Mononuclear cell (primary cell): Measurements from ENCODE around the gene PHKA2. TPM values are rescaled to one million over a fixed set of nuclear protein-coding genes. Genes with fewer than 3 reads are reported as not detected.

ENCODE experiments used
- H3K27me3 ChIP-seq: 2 replicates; pipeline ENCODE4 v1.6.0; 2011; ENCODE audit warnings: low read length, control low read depth; ENCODE audit not compliant: insufficient read depth
- H3K4me1 ChIP-seq: 2 replicates; pipeline ENCODE4 v1.5.1; 2011; ENCODE audit warnings: mild to moderate bottlenecking, low read length, control low read depth; ENCODE audit not compliant: insufficient read depth
- H3K4me3 ChIP-seq: 2 replicates; pipeline ENCODE4 v1.5.1; 2011; ENCODE audit warnings: mild to moderate bottlenecking, low read length, moderate library complexity
- H3K9me3 ChIP-seq: 2 replicates; pipeline ENCODE4 v1.5.1; 2011; ENCODE audit warnings: low read depth, mild to moderate bottlenecking, control low read depth, low read length
- total RNA-seq: library from RNA; depleted of rRNA; stranded (reverse); fragments of >200 nt; gene quantifications from one replicate; pipeline ENCODE4 v1.2.3, GENCODE V29; 2012

Gene PHKA2
- total RNA-seq, 1 donor: 11.2 TPM

DNA sequence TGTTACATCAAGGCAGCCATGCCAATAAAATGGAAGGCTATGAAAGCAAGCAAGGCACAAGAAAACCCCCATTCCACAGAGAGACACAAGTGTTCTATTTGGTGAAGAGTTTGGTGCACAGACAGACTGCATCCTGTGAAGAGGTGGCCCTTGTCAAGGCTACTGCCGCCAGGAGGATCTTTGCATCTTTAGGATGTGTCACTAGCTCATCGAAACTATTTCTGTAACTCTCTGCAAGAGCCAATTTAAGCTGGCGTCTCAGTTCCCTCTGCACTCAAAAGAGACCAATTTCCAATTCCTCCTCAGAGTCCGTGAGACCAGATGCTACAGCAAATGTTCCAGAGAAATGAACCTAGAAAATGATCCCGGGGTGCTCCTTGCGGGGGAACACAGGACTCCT is 91.0 kb downstream of the PHKA2 start:
- Histone ChIP-seq H3K4me1 (no peaks in the 10 kb centered on the region), H3K9me3 (no peaks in the 10 kb centered on the region), H3K27me3 (no peaks in the 10 kb centered on the region), H3K4me3 (no peak overlapping the region)

- Histone ChIP-seq H3K9me3 (no peaks in the 10 kb centered on the region), H3K4me3 (no peak overlapping the region), H3K27me3 (no peaks in the 10 kb centered on the region), H3K4me1 (peaks cover 13% of the 10 kb centered on the region)
Observed at GRCh38 chrX:18891548-18891945, 92.4 kb downstream of the PHKA2 start.

- no peak overlapping the region for H3K4me3 ChIP-seq
- H3K9me3 ChIP-seq: no peaks in the 10 kb centered on the region
- H3K27me3 ChIP-seq: no peaks in the 10 kb centered on the region
- peaks cover 15% of the 10 kb centered on the region for H3K4me1 ChIP-seq
Observed at GRCh38 chrX:18890724-18891547, 93.0 kb downstream of the PHKA2 start.

- no peaks in the 10 kb centered on the region for H3K27me3 ChIP-seq
- no peak overlapping the region for H3K4me3 ChIP-seq
- H3K9me3 ChIP-seq: no peaks in the 10 kb centered on the region
- H3K4me1 ChIP-seq: peaks cover 24% of the 10 kb centered on the region
Observed at GRCh38 chrX:18890049-18890381, 93.9 kb downstream of the PHKA2 start.

GRCh38 chrX:18889346-18890048 is 94.4 kb downstream of the PHKA2 start:
- H3K4me3 ChIP-seq: no peak overlapping the region
- no peaks in the 10 kb centered on the region for H3K27me3 ChIP-seq
- H3K4me1 ChIP-seq: peaks cover 25% of the 10 kb centered on the region
- H3K9me3 ChIP-seq: no peaks in the 10 kb centered on the region

GRCh38 chrX:18888281-18888680 is 95.6 kb downstream of the PHKA2 start:
- Histone ChIP-seq H3K4me1 (peaks cover 25% of the 10 kb centered on the region), H3K9me3 (no peaks in the 10 kb centered on the region), H3K27me3 (no peaks in the 10 kb centered on the region), H3K4me3 (no peak overlapping the region)

DNA sequence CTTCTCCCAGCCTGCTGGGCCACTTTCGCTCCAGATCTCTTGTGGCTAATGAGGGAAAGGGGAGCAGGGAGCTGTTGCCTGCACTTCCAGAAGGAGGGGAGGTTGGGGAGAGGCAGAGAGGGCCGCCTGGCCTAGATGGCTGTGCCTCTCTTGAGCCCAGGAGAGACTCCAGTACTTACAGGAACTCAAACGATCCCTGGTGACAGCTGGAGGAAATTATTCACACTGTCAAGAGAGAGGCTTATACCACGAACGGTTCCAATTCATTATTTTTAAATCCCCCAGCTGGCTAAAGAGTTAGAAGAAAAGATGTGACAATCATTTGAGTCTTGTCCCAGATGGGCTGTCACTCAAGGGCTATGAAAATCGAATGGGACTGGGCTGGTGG is 96.1 kb downstream of the PHKA2 start:
- H3K4me3 ChIP-seq: no peak overlapping the region
- H3K4me1 ChIP-seq: peaks cover 25% of the 10 kb centered on the region
- H3K27me3 ChIP-seq: no peaks in the 10 kb centered on the region
- no peaks in the 10 kb centered on the region for H3K9me3 ChIP-seq

GRCh38 chrX:18887177-18887824 is 96.6 kb downstream of the PHKA2 start:
- Histone ChIP-seq H3K9me3 (no peaks in the 10 kb centered on the region), H3K4me3 (no peak overlapping the region), H3K27me3 (no peaks in the 10 kb centered on the region), H3K4me1 (peaks cover 25% of the 10 kb centered on the region)

DNA sequence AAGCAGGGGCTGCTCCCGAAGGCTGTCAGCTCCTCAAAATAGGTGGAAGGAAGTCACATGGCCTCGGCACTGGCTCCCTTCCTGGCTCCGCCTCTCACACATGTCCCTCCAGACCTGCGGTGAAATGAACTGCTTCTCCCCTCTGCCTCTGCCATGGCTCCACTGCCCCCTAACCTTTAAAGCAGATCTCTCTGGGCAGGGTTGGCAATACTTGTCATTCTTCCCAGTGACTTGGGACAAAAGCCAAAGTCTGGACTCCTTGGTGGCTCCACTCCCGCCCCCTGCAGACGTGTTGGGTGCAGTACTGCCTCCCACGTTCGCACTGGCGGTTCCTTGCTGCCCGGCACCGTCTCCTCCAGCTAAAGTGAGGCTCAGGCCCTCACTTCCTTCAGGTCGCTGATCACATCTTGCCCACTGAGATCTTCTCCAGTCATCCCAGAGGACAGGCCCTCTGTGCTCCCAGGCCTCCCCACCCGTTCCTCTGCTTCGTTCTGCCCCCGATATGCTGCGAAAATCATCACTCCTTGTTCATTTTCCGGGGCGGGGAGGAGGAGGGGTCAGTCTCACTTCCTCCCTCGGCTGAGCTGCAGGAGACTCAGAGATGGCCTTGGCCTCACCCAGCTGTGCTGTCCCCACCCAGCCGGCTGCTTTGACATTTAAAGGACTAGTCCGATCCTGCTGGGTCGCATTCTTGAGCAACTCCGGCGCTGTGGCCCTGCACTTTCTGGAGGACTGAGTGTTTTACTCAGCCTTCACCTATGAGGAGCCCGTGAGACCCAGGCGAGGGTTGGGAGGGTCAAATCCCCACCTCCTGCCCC is 97.4 kb downstream of the PHKA2 start:
- Histone ChIP-seq H3K27me3 (no peaks in the 10 kb centered on the region), H3K4me1 (peaks cover 25% of the 10 kb centered on the region), H3K4me3 (peak overlapping the region; percentile 46), H3K9me3 (no peaks in the 10 kb centered on the region)

GRCh38 chrX:18886005-18886343 is 97.9 kb downstream of the PHKA2 start:
- no peaks in the 10 kb centered on the region for H3K27me3 ChIP-seq
- H3K4me3 ChIP-seq: peak overlapping the region; percentile 46
- H3K4me1 ChIP-seq: peaks cover 25% of the 10 kb centered on the region
- no peaks in the 10 kb centered on the region for H3K9me3 ChIP-seq

- Histone ChIP-seq H3K4me1 (peaks cover 25% of the 10 kb centered on the region), H3K4me3 (peak overlapping the region; percentile 46), H3K27me3 (no peaks in the 10 kb centered on the region), H3K9me3 (no peaks in the 10 kb centered on the region)
Observed at GRCh38 chrX:18885328-18886004, 98.4 kb downstream of the PHKA2 start.

GRCh38 chrX:18884916-18885315 is 99.0 kb downstream of the PHKA2 start:
- peaks cover 25% of the 10 kb centered on the region for H3K4me1 ChIP-seq
- no peaks in the 10 kb centered on the region for H3K27me3 ChIP-seq
- H3K4me3 ChIP-seq: no peak overlapping the region
- H3K9me3 ChIP-seq: no peaks in the 10 kb centered on the region

DNA sequence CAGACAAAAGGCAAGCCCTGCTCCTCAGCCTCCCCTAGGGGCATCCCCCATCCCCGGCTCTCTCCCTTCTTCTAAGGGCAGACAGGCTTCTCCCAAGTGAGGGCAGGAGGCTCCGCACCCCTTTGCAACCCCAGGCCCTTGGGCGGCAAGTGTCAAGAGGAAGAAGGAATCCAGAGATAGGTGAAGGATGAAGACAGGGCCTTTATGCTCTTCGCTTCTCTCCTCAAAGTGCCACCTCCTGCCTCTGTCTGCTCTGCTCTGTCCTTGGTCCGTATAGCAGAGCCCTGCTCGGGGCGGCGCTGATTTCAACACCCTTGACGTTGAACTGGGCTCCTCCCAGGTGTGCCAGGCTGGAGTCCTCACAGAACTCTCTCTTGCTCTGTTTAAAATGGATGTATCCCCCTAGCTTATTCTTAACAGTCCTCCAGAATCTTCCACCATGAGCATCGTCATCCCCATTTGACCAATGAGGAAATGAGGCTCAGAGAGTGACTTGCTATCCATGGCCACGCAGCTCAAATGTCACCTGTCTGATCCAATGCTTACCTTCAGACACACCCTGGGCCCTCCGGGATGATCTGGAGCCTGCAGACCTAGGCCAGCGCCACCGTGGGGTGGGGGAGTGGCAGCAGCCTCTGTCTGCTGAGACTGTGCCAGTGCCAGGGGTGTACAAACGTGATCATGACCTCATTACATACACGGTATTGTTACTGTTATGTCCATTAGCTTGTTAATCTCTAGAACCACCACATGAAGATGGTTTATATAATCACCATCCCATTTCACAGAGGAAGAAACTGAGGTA is 99.8 kb downstream of the PHKA2 start:
- no peaks in the 10 kb centered on the region for H3K9me3 ChIP-seq
- peaks cover 25% of the 10 kb centered on the region for H3K4me1 ChIP-seq
- H3K4me3 ChIP-seq: no peak overlapping the region
- H3K27me3 ChIP-seq: no peaks in the 10 kb centered on the region
